H9 (cell line): Measurements from ENCODE around the gene AADAT. TPM values are rescaled to one million over a fixed set of nuclear protein-coding genes. Genes with fewer than 3 reads are reported as not detected.
"Not testable (repeated sequence)": the region's sequence is repeated elsewhere in the genome, so short reads cannot be mapped to it uniquely, and the experiment has no call there.

ENCODE experiments used
- DNase-seq: peaks from one replicate; pipeline ENCODE4 v3.0.0-alpha.2; 2017
- H2AFZ ChIP-seq: one replicate; pipeline ENCODE4 v1.6.1; 2013; ENCODE audit warnings: mild to moderate bottlenecking, low read length, control low read depth, moderate library complexity
- H2AK5ac ChIP-seq: 2 replicates; pipeline ENCODE4 v1.6.1; 2013; ENCODE audit warnings: low read length, control low read depth, mixed read lengths; ENCODE audit not compliant: insufficient read length
- H2BK120ac ChIP-seq: one replicate; pipeline ENCODE4 v1.6.1; 2013; ENCODE audit warnings: low read depth, mild to moderate bottlenecking, low read length, control low read depth, inconsistent platforms; ENCODE audit not compliant: poor library complexity, severe bottlenecking
- H2BK12ac ChIP-seq: 2 replicates; pipeline ENCODE4 v1.6.1; 2013; ENCODE audit warnings: low read length, control low read depth, mixed read lengths, low read depth; ENCODE audit not compliant: insufficient read length
- H2BK15ac ChIP-seq: 2 replicates; pipeline ENCODE4 v1.6.1; 2013; ENCODE audit warnings: low read depth, low read length, control low read depth
- H2BK20ac ChIP-seq: one replicate; pipeline ENCODE4 v1.6.1; 2013; ENCODE audit warnings: low read depth, mild to moderate bottlenecking, low read length, control low read depth, inconsistent platforms; ENCODE audit not compliant: poor library complexity, severe bottlenecking
- H2BK5ac ChIP-seq: 2 replicates; pipeline ENCODE4 v1.6.1; 2013; ENCODE audit warnings: low read length, control low read depth, mixed read lengths; ENCODE audit not compliant: insufficient read length
- H3K14ac ChIP-seq: 2 replicates; pipeline ENCODE4 v1.6.1; 2013; ENCODE audit warnings: low read length, control low read depth; ENCODE audit not compliant: insufficient read depth
- H3K18ac ChIP-seq: 2 replicates; pipeline ENCODE4 v1.6.1; 2013; ENCODE audit warnings: low read depth, mild to moderate bottlenecking, mixed read lengths, low read length, control low read depth; ENCODE audit not compliant: insufficient read length
- H3K23ac ChIP-seq: 2 replicates; pipeline ENCODE4 v1.6.1; 2013; ENCODE audit warnings: low read length, control low read depth, mixed read lengths, low read depth; ENCODE audit not compliant: insufficient read length
- H3K23me2 ChIP-seq: 2 replicates; pipeline ENCODE4 v1.6.1; 2013; ENCODE audit warnings: low read depth, mild to moderate bottlenecking, mixed read lengths, low read length, control low read depth; ENCODE audit not compliant: insufficient read length, poor library complexity, severe bottlenecking
- H3K27ac ChIP-seq: 2 replicates; pipeline ENCODE4 v1.5.1; 2013; ENCODE audit warnings: low read length, control low read depth, mixed read lengths, low read depth; ENCODE audit not compliant: insufficient read length
- H3K27me3 ChIP-seq: 2 replicates; pipeline ENCODE4 v1.6.1; 2013; ENCODE audit warnings: low read length, control low read depth, inconsistent platforms; ENCODE audit not compliant: insufficient read depth
- H3K4ac ChIP-seq: 2 replicates; pipeline ENCODE4 v1.6.1; 2013; ENCODE audit warnings: low read depth, mild to moderate bottlenecking, control low read depth, inconsistent platforms, low read length, moderate library complexity
- H3K4me1 ChIP-seq: 2 replicates; pipeline ENCODE4 v1.6.1; 2013; ENCODE audit warnings: low read length, control low read depth, inconsistent platforms; ENCODE audit not compliant: insufficient read depth
- H3K4me2 ChIP-seq: 2 replicates; pipeline ENCODE4 v1.6.1; 2013; ENCODE audit warnings: low read length, control low read depth, mixed read lengths; ENCODE audit not compliant: insufficient read length, insufficient read depth
- H3K56ac ChIP-seq: 2 replicates; pipeline ENCODE4 v1.6.1; 2013; ENCODE audit warnings: low read depth, mild to moderate bottlenecking, mixed read lengths, low read length, control low read depth; ENCODE audit not compliant: insufficient read length
- H3K79me1 ChIP-seq: 2 replicates; pipeline ENCODE4 v1.6.1; 2013; ENCODE audit warnings: low read depth, mild to moderate bottlenecking, moderate library complexity, low read length, control low read depth, inconsistent platforms; ENCODE audit not compliant: insufficient read depth, poor library complexity, severe bottlenecking
- H3K79me2 ChIP-seq: 2 replicates; pipeline ENCODE4 v1.6.1; 2013; ENCODE audit warnings: low read length, control low read depth, inconsistent platforms; ENCODE audit not compliant: insufficient read depth
- H3K9ac ChIP-seq: 2 replicates; pipeline ENCODE4 v1.6.1; 2013; ENCODE audit warnings: low read length, control low read depth, mixed read lengths; ENCODE audit not compliant: insufficient read length; ENCODE audit errors: extremely low read depth
- H3K9me3 ChIP-seq: one replicate; pipeline ENCODE4 v1.6.1; 2013; ENCODE audit warnings: low read depth, low read length, inconsistent platforms; ENCODE audit not compliant: control insufficient read depth
- H3T11ph ChIP-seq: one replicate; pipeline ENCODE4 v1.6.1; 2013; ENCODE audit warnings: mild to moderate bottlenecking, low read length, control low read depth, inconsistent platforms
- H4K20me1 ChIP-seq: one replicate; pipeline ENCODE4 v1.6.1; 2013; ENCODE audit not compliant: control insufficient read depth, insufficient read length, insufficient read depth
- H4K5ac ChIP-seq: 2 replicates; pipeline ENCODE4 v1.6.1; 2013; ENCODE audit warnings: low read depth, mild to moderate bottlenecking, mixed read lengths, low read length, control low read depth; ENCODE audit not compliant: insufficient read length
- H4K8ac ChIP-seq: replicated peaks from 2 replicates; pipeline ENCODE4 v1.6.1; 2013; ENCODE audit warnings: low read length, control low read depth, mixed read lengths, low read depth; ENCODE audit not compliant: insufficient read length
- H4K91ac ChIP-seq: 2 replicates; pipeline ENCODE4 v1.6.1; 2013; ENCODE audit warnings: low read depth, mild to moderate bottlenecking, moderate library complexity, mixed read lengths, low read length, control low read depth; ENCODE audit not compliant: insufficient read length
- H3K27ac Mint-ChIP-seq, 3 experiments: 2 replicates in 2 of 3; 3 replicates in 1 of 3; pipeline ENCODE4 v1.8.0; 2020 to 2021; ENCODE audit warnings: mixed read lengths in 3 of 3, mild to moderate bottlenecking in 1 of 3, moderate library complexity in 1 of 3
- H3K27me3 Mint-ChIP-seq: 2 replicates; pipeline ENCODE4 v1.8.0; 2021; ENCODE audit warnings: low read depth, mild to moderate bottlenecking, moderate library complexity, mixed read lengths
- H3K36me3 Mint-ChIP-seq, 3 experiments: 2 replicates in 2 of 3; 3 replicates in 1 of 3; pipeline ENCODE4 v1.8.0; 2020 to 2021; ENCODE audit warnings: low read depth in 3 of 3, mixed read lengths in 3 of 3; ENCODE audit not compliant: insufficient read depth in 1 of 3
- H3K4me1 Mint-ChIP-seq, 2 experiments: 2 replicates each; pipeline ENCODE4 v1.8.0; 2020; ENCODE audit warnings: mixed read lengths in 2 of 2
- H3K4me3 Mint-ChIP-seq, 2 experiments: 2 replicates in 1 of 2; 3 replicates in 1 of 2; pipeline ENCODE4 v1.8.0; 2020 to 2021; ENCODE audit warnings: mild to moderate bottlenecking in 2 of 2, mixed read lengths in 2 of 2, moderate library complexity in 1 of 2
- H3K9me3 Mint-ChIP-seq, 2 experiments: 2 replicates in 1 of 2; 3 replicates in 1 of 2; pipeline ENCODE4 v1.8.0; 2020; ENCODE audit warnings: mild to moderate bottlenecking in 2 of 2, mixed read lengths in 2 of 2, moderate library complexity in 1 of 2
- CTCF ChIP-seq: fragments of 200-600 bp; sonication (generic); conservative IDR thresholded peaks from 3 replicates; pipeline ENCODE4 v1.8.0; 2021; ENCODE audit warnings: antibody characterized with exemption, mild to moderate bottlenecking
- WGBS: extraction: QIAGEN DNeasy Blood & Tissue Kit; methylation state at CpG from one replicate; pipeline ENCODE4 v1.1.7; 2013; ENCODE audit warnings: missing lambda C conversion rate, low lambda C conversion rate, mixed read lengths; ENCODE audit not compliant: insufficient read length; ENCODE audit errors: extremely low coverage; 5-methylcytosine and 5-hydroxymethylcytosine counted together
- total RNA-seq: library from RNA; stranded (reverse); gene quantifications from 2 replicates; pipeline ENCODE4 v1.2.1, GENCODE V29; 2021

Gene AADAT
- total RNA-seq, 1 experiment from 2014 or later: 14.1 TPM

- Histone ChIP-seq H4K91ac (no peak overlapping the region), H2BK120ac (no peak overlapping the region), H2BK12ac (no peak overlapping the region), H3K4ac (no peak overlapping the region), H3K9ac (no peak overlapping the region), H3K9me3 (no peaks in the 10 kb centered on the region), H4K5ac (no peak overlapping the region), H2AK5ac (no peak overlapping the region), H3K18ac (no peak overlapping the region), H2AFZ (no peak overlapping the region), H4K20me1 (no peaks in the 10 kb centered on the region), H3K79me2 (no peaks in the 10 kb centered on the region), H3K4me2 (no peak overlapping the region), H3T11ph (no peak overlapping the region), H2BK20ac (no peak overlapping the region), H3K27me3 (no peaks in the 10 kb centered on the region), H3K23me2 (no peaks in the 10 kb centered on the region), H4K8ac (no peak overlapping the region), H3K23ac (no peak overlapping the region), H2BK15ac (no peak overlapping the region), H3K4me1 (peaks cover 1% of the 10 kb centered on the region; the same call in 1 of the 2 replicates), H3K27ac (no peak overlapping the region), H3K14ac (no peak overlapping the region), H2BK5ac (no peak overlapping the region), H3K79me1 (no peaks in the 10 kb centered on the region), H3K56ac (no peak overlapping the region)
- Mint-ChIP-seq H3K9me3 (peaks cover 27 to 32% of the 10 kb centered on the region in 2 experiments), H3K4me3 (no peak overlapping the region), H3K27me3 (no peaks in the 10 kb centered on the region), H3K27ac (no peak overlapping the region), H3K36me3 (peaks cover 25 to 32% (median 28%) of the 10 kb centered on the region in 3 experiments), H3K4me1 (peaks cover 27 to 42% of the 10 kb centered on the region in 2 experiments)
- DNase-seq: no peak
- TF ChIP-seq CTCF: no peak
- 100% methylated on average over 1 of the region's 4 CpGs for WGBS
Measured at GRCh38 chr4:170114636-170115035, 24.9 kb upstream of the AADAT start.

GRCh38 chr4:170114183-170114582 is 24.4 kb upstream of the AADAT start:
- Mint-ChIP-seq H3K36me3 (peaks cover 25 to 30% (median 28%) of the 10 kb centered on the region in 3 experiments), H3K9me3 (peaks cover 27 to 31% of the 10 kb centered on the region in 2 experiments), H3K4me1 (peaks cover 31 to 45% of the 10 kb centered on the region in 2 experiments)
- not testable (repeated sequence) for H2AFZ ChIP-seq, DNase-seq, H3K4me1 ChIP-seq, H4K91ac ChIP-seq, H3K14ac ChIP-seq, H3K79me2 ChIP-seq, H2AK5ac ChIP-seq, H2BK5ac ChIP-seq, H4K5ac ChIP-seq, H3K23me2 ChIP-seq, H3K27ac ChIP-seq, H3K27ac Mint-ChIP-seq, H3K56ac ChIP-seq, H3K4me2 ChIP-seq, H3K27me3 Mint-ChIP-seq, H3K27me3 ChIP-seq, H3K9ac ChIP-seq, H2BK20ac ChIP-seq, H3K4me3 Mint-ChIP-seq, H3K9me3 ChIP-seq, H2BK15ac ChIP-seq, H3K79me1 ChIP-seq, H4K20me1 ChIP-seq, H2BK120ac ChIP-seq, H2BK12ac ChIP-seq, H4K8ac ChIP-seq, H3T11ph ChIP-seq, H3K18ac ChIP-seq, H3K4ac ChIP-seq, H3K23ac ChIP-seq
- no CpG with 5 or more reads among the region's 1 CpG for WGBS
